ENCODE data around the gene DELE1.

Gene DELE1

DNA sequence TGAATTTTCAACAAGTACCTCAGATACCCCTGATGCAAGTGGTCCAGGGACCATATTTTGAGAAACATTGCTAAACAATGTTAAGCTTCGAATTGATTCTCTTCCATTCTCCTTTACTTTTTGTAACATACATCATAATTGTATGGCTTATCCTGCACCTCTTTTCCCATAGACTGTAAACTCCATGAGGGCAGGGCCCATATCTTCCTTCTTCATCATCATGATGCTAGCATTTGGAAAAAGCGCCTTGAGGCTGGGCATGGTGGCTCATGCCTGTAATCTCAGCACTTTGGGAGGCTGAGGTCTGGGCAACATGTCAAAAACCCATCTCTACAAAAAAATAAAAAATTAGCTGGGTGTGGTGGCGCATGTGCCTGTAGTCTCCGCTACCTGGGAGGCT is 14.5 kb upstream of the DELE1 start:
- Histone ChIP-seq H2BK12ac (ENCODE audit: low read length in 2 of 2) (no peak overlapping the region), H3K27ac (ENCODE audit: low read length, poor library complexity, severe bottlenecking) (no peak overlapping the region), H2BK120ac (ENCODE audit: low read depth, low read length) (no peak overlapping the region), H2BK5ac (ENCODE audit: low read depth, low read length, poor library complexity, severe bottlenecking) (no peak overlapping the region), H3K36me3 (ENCODE audit: control insufficient read depth in 1 of 2, insufficient read depth in 2 of 2, low read depth in 1 of 2, low read length in 2 of 2) (no peaks in the 10 kb centered on the region), H3K27me3 (ENCODE audit: control insufficient read depth in 1 of 2, insufficient read depth in 1 of 2, low read length in 2 of 2) (peaks cover 0 to 26% of the 10 kb centered on the region in 2 experiments), H3K4ac (ENCODE audit: low read depth in 1 of 2, low read length in 2 of 2) (no peak overlapping the region), H3K23ac (ENCODE audit: low read length in 2 of 2) (no peak overlapping the region), H3K9ac (ENCODE audit: low read length) (no peak overlapping the region), H3K14ac (ENCODE audit: low read length in 2 of 2) (no peak overlapping the region), H4K8ac (ENCODE audit: low read length) (no peak overlapping the region), H3K18ac (ENCODE audit: low read depth in 1 of 2, low read length in 2 of 2) (no peak overlapping the region), H2AFZ (ENCODE audit: low read depth, low read length) (no peak overlapping the region), H3K4me2 (ENCODE audit: low read length, poor library complexity, severe bottlenecking) (no peak overlapping the region), H4K91ac (ENCODE audit: low read length) (no peak overlapping the region), H2AK5ac (ENCODE audit: low read length, severe bottlenecking) (no peak overlapping the region), H3K79me1 (replicated peaks; ENCODE audit: low read length, poor library complexity, severe bottlenecking) (no peaks in the 10 kb centered on the region), H3K4me1 (ENCODE audit: control insufficient read depth, insufficient read depth, low read depth, low read length) (peaks cover 7% of the 10 kb centered on the region), H2BK15ac (ENCODE audit: low read depth, poor library complexity, severe bottlenecking) (no peak overlapping the region), H3K4me3 (ENCODE audit: insufficient read depth in 1 of 2, low read depth in 1 of 2, low read length in 2 of 2) (no peak overlapping the region), H3K9me3 (ENCODE audit: control insufficient read depth, low read length) (no peaks in the 10 kb centered on the region)
- WGBS, result 85% methylated on average over 4 of the region's 4 CpGs
- no peak for DNase-seq

DNA sequence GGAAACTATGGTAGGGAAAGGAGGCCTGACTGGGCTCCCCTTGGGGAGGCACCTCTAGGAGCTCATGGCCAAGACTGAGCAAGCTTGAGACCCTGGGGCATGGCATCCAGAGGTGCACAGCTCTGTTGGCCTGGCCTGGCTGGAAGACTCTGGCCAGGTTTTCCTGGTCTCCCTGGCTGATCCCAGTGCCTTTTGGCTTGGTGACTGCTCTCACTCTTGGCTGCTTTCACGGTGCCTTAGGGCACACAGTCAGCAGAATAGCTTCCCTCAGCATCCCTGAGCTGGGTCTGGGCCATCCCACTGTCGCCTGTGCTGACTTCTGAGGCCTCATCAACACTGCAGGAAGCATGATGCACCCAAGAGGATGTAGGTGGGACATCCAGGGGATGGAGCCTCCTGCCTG is 13.4 kb upstream of the DELE1 start:
- no peaks in the 10 kb centered on the region for H3K9me3 ChIP-seq (ENCODE audit: control insufficient read depth, low read length)
- DNase-seq, result no peak
- H3K27ac ChIP-seq (ENCODE audit: low read length, poor library complexity, severe bottlenecking), result no peak overlapping the region
- H4K91ac ChIP-seq (ENCODE audit: low read length), result no peak overlapping the region
- H2BK12ac ChIP-seq (ENCODE audit: low read length in 2 of 2), result no peak overlapping the region
- H3K4me1 ChIP-seq (ENCODE audit: control insufficient read depth, insufficient read depth, low read depth, low read length), result peaks cover 9% of the 10 kb centered on the region
- H3K23ac ChIP-seq (ENCODE audit: low read length in 2 of 2), result no peak overlapping the region
- no peak overlapping the region for H3K4ac ChIP-seq (ENCODE audit: low read depth in 1 of 2, low read length in 2 of 2)
- H3K27me3 ChIP-seq (ENCODE audit: control insufficient read depth in 1 of 2, insufficient read depth in 1 of 2, low read length in 2 of 2), result peaks cover 0 to 37% of the 10 kb centered on the region in 2 experiments
- H3K14ac ChIP-seq (ENCODE audit: low read length in 2 of 2), result no peak overlapping the region
- H3K4me2 ChIP-seq (ENCODE audit: low read length, poor library complexity, severe bottlenecking), result no peak overlapping the region
- H3K9ac ChIP-seq (ENCODE audit: low read length), result no peak overlapping the region
- 69% methylated on average over 2 of the region's 2 CpGs for WGBS
- H3K18ac ChIP-seq (ENCODE audit: low read depth in 1 of 2, low read length in 2 of 2), result no peak overlapping the region
- no peak overlapping the region for H2AK5ac ChIP-seq (ENCODE audit: low read length, severe bottlenecking)
- no peaks in the 10 kb centered on the region for H3K79me1 ChIP-seq (replicated peaks; ENCODE audit: low read length, poor library complexity, severe bottlenecking)
- no peak overlapping the region for H2BK120ac ChIP-seq (ENCODE audit: low read depth, low read length)
- H2BK15ac ChIP-seq (ENCODE audit: low read depth, poor library complexity, severe bottlenecking), result no peak overlapping the region
- H3K36me3 ChIP-seq (ENCODE audit: control insufficient read depth in 1 of 2, insufficient read depth in 2 of 2, low read depth in 1 of 2, low read length in 2 of 2), result no peaks in the 10 kb centered on the region
- H2BK5ac ChIP-seq (ENCODE audit: low read depth, low read length, poor library complexity, severe bottlenecking), result no peak overlapping the region
- H2AFZ ChIP-seq (ENCODE audit: low read depth, low read length), result no peak overlapping the region
- H4K8ac ChIP-seq (ENCODE audit: low read length), result no peak overlapping the region
- H3K4me3 ChIP-seq (ENCODE audit: insufficient read depth in 1 of 2, low read depth in 1 of 2, low read length in 2 of 2), result no peak overlapping the region

DNA sequence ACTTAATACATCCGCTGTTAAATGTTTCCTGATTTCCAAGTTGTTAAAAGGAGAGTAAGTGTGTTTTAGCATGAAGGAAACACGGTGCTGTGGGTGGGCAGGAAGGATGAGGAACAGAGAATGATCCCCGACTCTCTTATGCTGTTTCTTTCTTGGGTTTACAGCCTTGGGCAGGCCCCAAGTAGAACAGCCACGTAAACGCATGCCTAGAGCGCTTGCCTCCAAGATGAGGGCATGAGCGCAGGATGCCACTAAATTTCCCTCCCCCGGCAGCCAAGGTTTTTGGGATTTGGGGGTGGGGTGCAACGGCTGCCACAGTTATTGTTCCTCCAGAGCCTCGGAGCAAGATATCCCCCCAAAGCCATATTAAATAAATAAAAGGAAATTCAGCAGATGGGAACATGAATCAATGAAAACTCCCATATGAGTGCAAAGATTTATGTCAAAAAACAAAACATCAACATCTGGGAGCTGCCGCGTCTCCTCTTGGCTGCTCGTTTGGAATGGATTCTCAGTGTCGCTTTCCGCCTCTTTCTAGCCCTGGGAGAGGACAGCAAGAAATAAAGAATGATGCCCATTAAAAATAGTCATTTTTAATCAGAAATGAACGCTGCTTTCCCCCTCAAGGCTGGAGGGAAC is 10.0 kb upstream of the DELE1 start:
- Histone ChIP-seq H3K18ac (ENCODE audit: low read depth in 1 of 2, low read length in 2 of 2) (no peak overlapping the region), H4K8ac (ENCODE audit: low read length) (no peak overlapping the region), H2BK5ac (ENCODE audit: low read depth, low read length, poor library complexity, severe bottlenecking) (no peak overlapping the region), H3K4me2 (ENCODE audit: low read length, poor library complexity, severe bottlenecking) (peak overlapping the region; percentile 94), H3K27ac (ENCODE audit: low read length, poor library complexity, severe bottlenecking) (no peak overlapping the region), H3K4me3 (ENCODE audit: insufficient read depth in 1 of 2, low read depth in 1 of 2, low read length in 2 of 2) (peak overlapping the region; percentile 31 to 70), H3K4ac (ENCODE audit: low read depth in 1 of 2, low read length in 2 of 2) (no peak overlapping the region), H3K9ac (ENCODE audit: low read length) (peak overlapping the region; percentile 74), H3K14ac (ENCODE audit: low read length in 2 of 2) (no peak overlapping the region), H3K79me1 (replicated peaks; ENCODE audit: low read length, poor library complexity, severe bottlenecking) (no peaks in the 10 kb centered on the region), H4K91ac (ENCODE audit: low read length) (peak overlapping the region; percentile 72), H3K9me3 (ENCODE audit: control insufficient read depth, low read length) (no peaks in the 10 kb centered on the region), H2AFZ (ENCODE audit: low read depth, low read length) (no peak overlapping the region), H3K27me3 (ENCODE audit: control insufficient read depth in 1 of 2, insufficient read depth in 1 of 2, low read length in 2 of 2) (peaks cover 0 to 58% of the 10 kb centered on the region in 2 experiments), H3K23ac (ENCODE audit: low read length in 2 of 2) (no peak overlapping the region), H2BK12ac (ENCODE audit: low read length in 2 of 2) (no peak overlapping the region), H2BK15ac (ENCODE audit: low read depth, poor library complexity, severe bottlenecking) (no peak overlapping the region), H3K4me1 (ENCODE audit: control insufficient read depth, insufficient read depth, low read depth, low read length) (peaks cover 9% of the 10 kb centered on the region), H2BK120ac (ENCODE audit: low read depth, low read length) (no peak overlapping the region), H2AK5ac (ENCODE audit: low read length, severe bottlenecking) (no peak overlapping the region), H3K36me3 (ENCODE audit: control insufficient read depth in 1 of 2, insufficient read depth in 2 of 2, low read depth in 1 of 2, low read length in 2 of 2) (no peaks in the 10 kb centered on the region)
- DNase-seq, result no peak
- WGBS, result 23% methylated on average over 14 of the region's 16 CpGs

DNA sequence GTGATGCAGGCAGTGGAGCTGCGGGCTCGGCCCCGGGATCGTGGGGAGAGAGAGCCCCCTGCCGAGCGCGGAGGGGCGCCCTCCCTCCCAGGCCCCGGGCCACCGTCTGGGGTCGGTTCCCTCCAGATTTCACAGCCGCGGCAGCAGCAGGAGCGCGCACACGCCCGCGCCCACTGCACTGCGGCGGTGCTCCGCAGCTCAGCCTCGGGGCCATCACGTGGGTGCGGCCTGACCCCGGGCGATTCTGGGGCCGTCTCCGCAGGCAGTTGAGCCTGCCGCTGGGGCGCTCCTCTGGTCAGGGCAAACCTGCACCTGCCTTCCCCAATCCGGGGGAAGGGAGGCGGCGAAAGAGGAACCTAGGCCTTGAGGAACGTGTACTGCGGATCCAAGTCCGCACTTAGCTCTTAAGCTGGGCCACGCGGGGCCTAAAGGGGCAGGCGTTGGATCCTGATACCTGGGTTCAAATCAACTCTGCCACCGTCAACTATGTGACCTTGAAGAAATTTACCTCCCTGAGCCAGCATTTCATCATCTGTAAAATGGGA is 9.4 kb upstream of the DELE1 start:
- peak; percentile 12 for DNase-seq
- Histone ChIP-seq H3K4me3 (ENCODE audit: insufficient read depth in 1 of 2, low read depth in 1 of 2, low read length in 2 of 2) (peak overlapping the region; percentile 31 to 70), H2BK15ac (ENCODE audit: low read depth, poor library complexity, severe bottlenecking) (no peak overlapping the region), H3K18ac (ENCODE audit: low read depth in 1 of 2, low read length in 2 of 2) (no peak overlapping the region), H3K9me3 (ENCODE audit: control insufficient read depth, low read length) (no peaks in the 10 kb centered on the region), H3K23ac (ENCODE audit: low read length in 2 of 2) (no peak overlapping the region), H4K8ac (ENCODE audit: low read length) (peak overlapping the region; percentile 17), H2BK12ac (ENCODE audit: low read length in 2 of 2) (peak overlapping the region in 1 of 2 experiments; percentile 13), H2BK5ac (ENCODE audit: low read depth, low read length, poor library complexity, severe bottlenecking) (no peak overlapping the region), H2BK120ac (ENCODE audit: low read depth, low read length) (no peak overlapping the region), H3K9ac (ENCODE audit: low read length) (peak overlapping the region; percentile 74), H3K4me1 (ENCODE audit: control insufficient read depth, insufficient read depth, low read depth, low read length) (peaks cover 9% of the 10 kb centered on the region), H3K79me1 (replicated peaks; ENCODE audit: low read length, poor library complexity, severe bottlenecking) (no peaks in the 10 kb centered on the region), H2AK5ac (ENCODE audit: low read length, severe bottlenecking) (no peak overlapping the region), H3K4ac (ENCODE audit: low read depth in 1 of 2, low read length in 2 of 2) (no peak overlapping the region), H3K14ac (ENCODE audit: low read length in 2 of 2) (peak overlapping the region in 1 of 2 experiments; percentile 27), H2AFZ (ENCODE audit: low read depth, low read length) (peak overlapping the region; percentile 47), H3K36me3 (ENCODE audit: control insufficient read depth in 1 of 2, insufficient read depth in 2 of 2, low read depth in 1 of 2, low read length in 2 of 2) (no peaks in the 10 kb centered on the region), H3K4me2 (ENCODE audit: low read length, poor library complexity, severe bottlenecking) (peak overlapping the region; percentile 94), H3K27ac (ENCODE audit: low read length, poor library complexity, severe bottlenecking) (no peak overlapping the region), H3K27me3 (ENCODE audit: control insufficient read depth in 1 of 2, insufficient read depth in 1 of 2, low read length in 2 of 2) (peaks cover 0 to 58% of the 10 kb centered on the region in 2 experiments), H4K91ac (ENCODE audit: low read length) (peak overlapping the region; percentile 72)
- 9% methylated on average over 36 of the region's 40 CpGs for WGBS
